GM19468 (cell line): ENCODE data around the gene HDAC7.

Experiments used
- ATAC-seq: cut with Tn5 transposase; IDR thresholded peaks from one replicate; pipeline ENCODE4 v1.9.1; 2021; ENCODE audit warnings: mild to moderate bottlenecking, moderate library complexity, moderate number of reproducible peaks; ENCODE audit not compliant: unreplicated experiment; ENCODE audit errors: extremely low read depth

The HDAC7 gene

GRCh38 chr12:47834199-47834903 lies 14.6 kb upstream of the HDAC7 start:
- ATAC-seq, result no peak

GRCh38 chr12:47833591-47834012 lies 13.9 kb upstream of the HDAC7 start:
- no peak for ATAC-seq

- no peak for ATAC-seq
Observed at GRCh38 chr12:47832263-47832933, 12.7 kb upstream of the HDAC7 start.

- no peak for ATAC-seq
Observed at GRCh38 chr12:47829584-47829983, 9.9 kb upstream of the HDAC7 start.

GRCh38 chr12:47828976-47829482 lies 9.3 kb upstream of the HDAC7 start:
- ATAC-seq, result no peak

- no peak for ATAC-seq
Observed at GRCh38 chr12:47828008-47828975, 8.6 kb upstream of the HDAC7 start.

- ATAC-seq, result no peak
Observed at GRCh38 chr12:47825173-47825639, 5.5 kb upstream of the HDAC7 start.

GRCh38 chr12:47824635-47825034 lies 4.9 kb upstream of the HDAC7 start:
- ATAC-seq, result no peak

GRCh38 chr12:47824198-47824597 lies 4.5 kb upstream of the HDAC7 start:
- ATAC-seq, result no peak

- no peak for ATAC-seq
Observed at GRCh38 chr12:47823422-47824086, 3.9 kb upstream of the HDAC7 start.

GRCh38 chr12:47822863-47823262 lies 3.2 kb upstream of the HDAC7 start:
- no peak for ATAC-seq

- no peak for ATAC-seq
Observed at GRCh38 chr12:47822401-47822800, 2.7 kb upstream of the HDAC7 start.

- no peak for ATAC-seq
Observed at GRCh38 chr12:47821346-47821706, 1.6 kb upstream of the HDAC7 start.

GRCh38 chr12:47820631-47821345 lies 1.1 kb upstream of the HDAC7 start:
- ATAC-seq, result no peak

- no peak for ATAC-seq
Observed at GRCh38 chr12:47819138-47819895, 386 bp downstream of the HDAC7 start.

- ATAC-seq, result no peak
Observed at GRCh38 chr12:47818467-47819137, 1.1 kb downstream of the HDAC7 start.

- ATAC-seq, result no peak
Observed at GRCh38 chr12:47818007-47818376, 1.7 kb downstream of the HDAC7 start.
